ENCODE data around the gene ZNF385B. TPM values are rescaled to one million over a fixed set of nuclear protein-coding genes. Genes with fewer than 3 reads are reported as not detected.
A peak's percentile ranks its signal among the peaks of the same experiment; 100 is the strongest.

ZNF385B gene
- total RNA-seq, 1 experiment from 2014 or later = not detected

DNA sequence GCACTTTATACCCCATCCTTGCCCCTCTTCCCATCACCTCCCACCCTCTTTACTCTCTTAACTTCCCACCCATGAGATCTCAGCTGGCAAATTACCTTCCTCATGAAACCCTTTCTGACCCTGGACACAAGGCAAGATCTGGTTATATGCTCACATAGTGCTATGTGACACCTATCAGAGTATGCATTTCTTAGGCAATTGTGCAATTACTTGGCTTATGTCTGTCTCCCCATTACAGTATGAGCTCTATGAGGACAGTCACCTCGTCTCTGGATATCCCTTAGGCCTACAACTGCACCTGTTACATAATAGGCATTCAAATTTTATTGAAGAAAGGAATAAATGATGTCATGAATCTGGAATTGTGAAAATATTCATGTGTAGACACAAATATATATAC lies 91.4 kb downstream of the ZNF385B start:
- no peak overlapping the region for H3K4me2 ChIP-seq (ENCODE audit: low read depth, low read length, poor library complexity, severe bottlenecking)
- no peaks in the 10 kb centered on the region for H3K36me3 ChIP-seq (ENCODE audit: insufficient read depth, low read length)

GRCh38 chr2:179769323-179769722 lies 92.1 kb downstream of the ZNF385B start:
- no peak overlapping the region for H3K27ac ChIP-seq (ENCODE audit: low read length)
- H3K27me3 ChIP-seq (ENCODE audit: low read length) = no peaks in the 10 kb centered on the region
- H2AFZ ChIP-seq (ENCODE audit: low read length) = no peak overlapping the region
- no peaks in the 10 kb centered on the region for H4K20me1 ChIP-seq (ENCODE audit: insufficient read depth, low read depth, low read length)
- H3K36me3 ChIP-seq (ENCODE audit: insufficient read depth, low read length) = no peaks in the 10 kb centered on the region
- no peak overlapping the region for H3K4me3 ChIP-seq (ENCODE audit: low read length)
- H3K9me2 ChIP-seq (replicated peaks; ENCODE audit: insufficient read depth, low read length) = no peaks in the 10 kb centered on the region
- no peaks in the 10 kb centered on the region for H3K9me3 ChIP-seq (ENCODE audit: low read length)
- H3K79me2 ChIP-seq (ENCODE audit: low read length) = no peaks in the 10 kb centered on the region
- H3K4me2 ChIP-seq (ENCODE audit: low read depth, low read length, poor library complexity, severe bottlenecking) = no peak overlapping the region
- DNase-seq = no peak
- H3K9ac ChIP-seq (ENCODE audit: low read length) = no peak overlapping the region
- H3K4me1 ChIP-seq (ENCODE audit: low read length) = no peaks in the 10 kb centered on the region

More for the DNA sequence above, 91.4 kb downstream of the ZNF385B start:
- Histone ChIP-seq H4K20me1 (ENCODE audit: insufficient read depth, low read depth, low read length) (no peaks in the 10 kb centered on the region), H2AFZ (ENCODE audit: low read length) (no peak overlapping the region), H3K9me2 (replicated peaks; ENCODE audit: insufficient read depth, low read length) (no peaks in the 10 kb centered on the region), H3K4me3 (ENCODE audit: low read length) (no peak overlapping the region), H3K4me1 (ENCODE audit: low read length) (no peaks in the 10 kb centered on the region), H3K79me2 (ENCODE audit: low read length) (no peaks in the 10 kb centered on the region), H3K27ac (ENCODE audit: low read length) (no peak overlapping the region), H3K27me3 (ENCODE audit: low read length) (no peaks in the 10 kb centered on the region), H3K9ac (ENCODE audit: low read length) (no peak overlapping the region), H3K9me3 (ENCODE audit: low read length) (no peaks in the 10 kb centered on the region)
- no peak for DNase-seq

- H4K20me1 ChIP-seq (ENCODE audit: insufficient read depth, low read depth, low read length) = no peaks in the 10 kb centered on the region
- no peak for DNase-seq
- H3K27me3 ChIP-seq (ENCODE audit: low read length) = no peaks in the 10 kb centered on the region
Measured at GRCh38 chr2:179768765-179769164, 92.6 kb downstream of the ZNF385B start.

GRCh38 chr2:179765666-179766065 lies 95.7 kb downstream of the ZNF385B start:
- Histone ChIP-seq H4K20me1 (ENCODE audit: insufficient read depth, low read depth, low read length) (no peaks in the 10 kb centered on the region), H3K36me3 (ENCODE audit: insufficient read depth, low read length) (no peaks in the 10 kb centered on the region), H3K4me2 (ENCODE audit: low read depth, low read length, poor library complexity, severe bottlenecking) (no peak overlapping the region), H3K27me3 (ENCODE audit: low read length) (no peaks in the 10 kb centered on the region), H2AFZ (ENCODE audit: low read length) (no peak overlapping the region), H3K4me3 (ENCODE audit: low read length) (no peak overlapping the region), H3K27ac (ENCODE audit: low read length) (no peak overlapping the region), H3K9ac (ENCODE audit: low read length) (no peak overlapping the region), H3K79me2 (ENCODE audit: low read length) (no peaks in the 10 kb centered on the region), H3K9me2 (replicated peaks; ENCODE audit: insufficient read depth, low read length) (no peaks in the 10 kb centered on the region), H3K4me1 (ENCODE audit: low read length) (no peaks in the 10 kb centered on the region), H3K9me3 (ENCODE audit: low read length) (no peaks in the 10 kb centered on the region)
- no peak for DNase-seq

More at GRCh38 chr2:179768765-179769164, 92.6 kb downstream of the ZNF385B start:
- Histone ChIP-seq H3K4me3 (ENCODE audit: low read length) (no peak overlapping the region), H3K9me3 (ENCODE audit: low read length) (no peaks in the 10 kb centered on the region), H3K36me3 (ENCODE audit: insufficient read depth, low read length) (no peaks in the 10 kb centered on the region), H3K4me2 (ENCODE audit: low read depth, low read length, poor library complexity, severe bottlenecking) (no peak overlapping the region), H3K79me2 (ENCODE audit: low read length) (no peaks in the 10 kb centered on the region), H2AFZ (ENCODE audit: low read length) (no peak overlapping the region), H3K9ac (ENCODE audit: low read length) (no peak overlapping the region), H3K9me2 (replicated peaks; ENCODE audit: insufficient read depth, low read length) (no peaks in the 10 kb centered on the region), H3K4me1 (ENCODE audit: low read length) (no peaks in the 10 kb centered on the region), H3K27ac (ENCODE audit: low read length) (no peak overlapping the region)

GRCh38 chr2:179764710-179765109 lies 96.7 kb downstream of the ZNF385B start:
- H3K9me2 ChIP-seq (replicated peaks; ENCODE audit: insufficient read depth, low read length) = no peaks in the 10 kb centered on the region
- H3K27ac ChIP-seq (ENCODE audit: low read length) = no peak overlapping the region
- H3K9ac ChIP-seq (ENCODE audit: low read length) = no peak overlapping the region
- no peak for DNase-seq
- H3K4me2 ChIP-seq (ENCODE audit: low read depth, low read length, poor library complexity, severe bottlenecking) = no peak overlapping the region
- H3K4me1 ChIP-seq (ENCODE audit: low read length) = no peaks in the 10 kb centered on the region
- no peaks in the 10 kb centered on the region for H4K20me1 ChIP-seq (ENCODE audit: insufficient read depth, low read depth, low read length)
- no peaks in the 10 kb centered on the region for H3K36me3 ChIP-seq (ENCODE audit: insufficient read depth, low read length)
- no peaks in the 10 kb centered on the region for H3K27me3 ChIP-seq (ENCODE audit: low read length)
- no peaks in the 10 kb centered on the region for H3K79me2 ChIP-seq (ENCODE audit: low read length)
- H3K4me3 ChIP-seq (ENCODE audit: low read length) = no peak overlapping the region
- no peak overlapping the region for H2AFZ ChIP-seq (ENCODE audit: low read length)
- H3K9me3 ChIP-seq (ENCODE audit: low read length) = no peaks in the 10 kb centered on the region

- Histone ChIP-seq H3K27ac (ENCODE audit: low read length) (no peak overlapping the region), H4K20me1 (ENCODE audit: insufficient read depth, low read depth, low read length) (no peaks in the 10 kb centered on the region), H2AFZ (ENCODE audit: low read length) (no peak overlapping the region), H3K79me2 (ENCODE audit: low read length) (no peaks in the 10 kb centered on the region), H3K9ac (ENCODE audit: low read length) (no peak overlapping the region), H3K4me2 (ENCODE audit: low read depth, low read length, poor library complexity, severe bottlenecking) (no peak overlapping the region), H3K9me2 (replicated peaks; ENCODE audit: insufficient read depth, low read length) (no peaks in the 10 kb centered on the region), H3K9me3 (ENCODE audit: low read length) (no peaks in the 10 kb centered on the region), H3K27me3 (ENCODE audit: low read length) (no peaks in the 10 kb centered on the region), H3K4me1 (ENCODE audit: low read length) (no peaks in the 10 kb centered on the region), H3K4me3 (ENCODE audit: low read length) (no peak overlapping the region), H3K36me3 (ENCODE audit: insufficient read depth, low read length) (no peaks in the 10 kb centered on the region)
- DNase-seq = no peak
Measured at GRCh38 chr2:179758636-179759035, 102.8 kb downstream of the ZNF385B start.

GRCh38 chr2:179751163-179751809 lies 110.1 kb downstream of the ZNF385B start:
- H3K27ac ChIP-seq (ENCODE audit: low read length) = no peak overlapping the region
- no peak overlapping the region for H3K9ac ChIP-seq (ENCODE audit: low read length)
- H3K36me3 ChIP-seq (ENCODE audit: insufficient read depth, low read length) = no peaks in the 10 kb centered on the region
- H3K79me2 ChIP-seq (ENCODE audit: low read length) = no peaks in the 10 kb centered on the region
- H3K4me1 ChIP-seq (ENCODE audit: low read length) = no peaks in the 10 kb centered on the region
- H4K20me1 ChIP-seq (ENCODE audit: insufficient read depth, low read depth, low read length) = no peaks in the 10 kb centered on the region
- no peaks in the 10 kb centered on the region for H3K27me3 ChIP-seq (ENCODE audit: low read length)
- no peak overlapping the region for H2AFZ ChIP-seq (ENCODE audit: low read length)
- H3K9me2 ChIP-seq (replicated peaks; ENCODE audit: insufficient read depth, low read length) = no peaks in the 10 kb centered on the region
- DNase-seq = peak; percentile 60
- no peaks in the 10 kb centered on the region for H3K9me3 ChIP-seq (ENCODE audit: low read length)
- no peak overlapping the region for H3K4me3 ChIP-seq (ENCODE audit: low read length)
- no peak overlapping the region for H3K4me2 ChIP-seq (ENCODE audit: low read depth, low read length, poor library complexity, severe bottlenecking)

GRCh38 chr2:179749210-179749609 lies 112.2 kb downstream of the ZNF385B start:
- H4K20me1 ChIP-seq (ENCODE audit: insufficient read depth, low read depth, low read length) = no peaks in the 10 kb centered on the region
- no peak overlapping the region for H2AFZ ChIP-seq (ENCODE audit: low read length)
- H3K9ac ChIP-seq (ENCODE audit: low read length) = no peak overlapping the region
- H3K27ac ChIP-seq (ENCODE audit: low read length) = no peak overlapping the region
- no peaks in the 10 kb centered on the region for H3K9me3 ChIP-seq (ENCODE audit: low read length)
- H3K9me2 ChIP-seq (replicated peaks; ENCODE audit: insufficient read depth, low read length) = no peaks in the 10 kb centered on the region
- H3K79me2 ChIP-seq (ENCODE audit: low read length) = no peaks in the 10 kb centered on the region
- H3K27me3 ChIP-seq (ENCODE audit: low read length) = no peaks in the 10 kb centered on the region
- DNase-seq = no peak
- H3K4me1 ChIP-seq (ENCODE audit: low read length) = no peaks in the 10 kb centered on the region
- no peaks in the 10 kb centered on the region for H3K36me3 ChIP-seq (ENCODE audit: insufficient read depth, low read length)
- H3K4me3 ChIP-seq (ENCODE audit: low read length) = no peak overlapping the region
- no peak overlapping the region for H3K4me2 ChIP-seq (ENCODE audit: low read depth, low read length, poor library complexity, severe bottlenecking)

All from Karpas-422 (cell line).